A172 (cell line): Measurements from ENCODE around the gene DOCK1. TPM values are rescaled to one million over a fixed set of nuclear protein-coding genes. Genes with fewer than 3 reads are reported as not detected.
"Not testable (repeated sequence)": the region's sequence is repeated elsewhere in the genome, so short reads cannot be mapped to it uniquely, and the experiment has no call there.

ENCODE experiments used
- DNase-seq: peaks from one replicate; pipeline ENCODE4 v3.0.0-alpha.2; 2015; ENCODE audit warnings: low spot score
- total RNA-seq: library from RNA; depleted of rRNA; stranded (reverse); fragments of >200 nt; shearing (Covaris generic); gene quantifications from 2 replicates; pipeline ENCODE4 v1.2.3, GENCODE V29; 2014

The DOCK1 gene
- total RNA-seq, 1 experiment from 2014 or later = 29.8 TPM

DNA sequence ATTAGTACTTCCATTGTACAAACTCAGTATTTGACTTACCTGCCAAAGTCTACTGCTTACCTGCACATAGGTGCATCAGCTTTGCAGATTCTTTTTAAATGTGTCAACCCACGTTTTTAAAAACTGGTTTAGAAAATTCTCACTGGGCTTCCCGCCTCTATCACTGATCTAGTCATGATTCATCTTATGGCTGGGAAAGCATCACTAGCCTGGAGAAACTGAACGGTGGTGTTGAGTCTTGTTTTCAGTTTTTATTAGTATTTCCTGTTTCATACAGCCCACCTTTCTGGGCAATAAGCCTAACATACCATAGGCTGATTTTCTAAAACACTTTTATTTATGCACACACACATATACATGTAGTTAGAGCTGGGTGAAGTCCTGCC, 19.7 kb downstream of the DOCK1 start:
- DNase-seq = no peak

DNA sequence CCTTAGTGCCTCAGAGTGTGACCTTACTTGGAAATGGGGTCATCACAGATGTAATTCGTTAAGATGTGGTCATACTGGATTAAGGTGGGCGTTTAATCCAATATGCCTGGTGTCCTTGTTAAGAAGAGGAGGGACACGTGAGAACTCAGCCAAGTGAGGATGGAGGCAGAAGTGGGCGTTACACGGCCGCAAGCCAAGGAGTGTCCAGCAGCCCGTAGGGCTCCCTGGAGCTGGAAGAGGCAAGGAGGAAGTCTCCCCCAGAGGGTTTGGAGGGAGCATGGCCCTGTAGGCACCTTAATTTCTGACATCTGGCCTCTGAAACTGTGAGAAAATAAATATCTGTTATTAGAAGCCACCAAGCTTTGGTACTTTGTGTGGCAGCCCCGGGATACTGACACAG, 21.3 kb downstream of the DOCK1 start:
- no peak for DNase-seq

DNA sequence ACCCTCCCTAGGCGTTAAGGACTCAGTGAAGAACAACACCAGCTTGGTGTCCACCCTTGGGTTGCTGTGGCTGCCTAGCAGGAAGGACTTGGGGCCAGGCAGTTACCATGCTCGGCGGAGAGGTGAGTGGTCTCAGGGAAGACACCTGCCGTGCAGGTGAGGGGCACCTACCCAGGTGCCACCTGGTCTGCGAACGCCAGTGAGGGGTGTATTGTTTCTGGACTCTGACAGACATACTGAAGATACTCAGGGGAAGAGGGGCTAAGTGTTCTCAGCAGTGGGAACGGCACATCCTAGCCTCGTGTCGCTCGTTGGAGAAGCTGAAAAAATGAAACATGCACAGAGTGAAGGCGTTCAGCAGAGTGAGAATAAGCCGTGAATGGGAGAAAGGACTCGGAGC, 22.6 kb downstream of the DOCK1 start:
- no peak for DNase-seq

DNA sequence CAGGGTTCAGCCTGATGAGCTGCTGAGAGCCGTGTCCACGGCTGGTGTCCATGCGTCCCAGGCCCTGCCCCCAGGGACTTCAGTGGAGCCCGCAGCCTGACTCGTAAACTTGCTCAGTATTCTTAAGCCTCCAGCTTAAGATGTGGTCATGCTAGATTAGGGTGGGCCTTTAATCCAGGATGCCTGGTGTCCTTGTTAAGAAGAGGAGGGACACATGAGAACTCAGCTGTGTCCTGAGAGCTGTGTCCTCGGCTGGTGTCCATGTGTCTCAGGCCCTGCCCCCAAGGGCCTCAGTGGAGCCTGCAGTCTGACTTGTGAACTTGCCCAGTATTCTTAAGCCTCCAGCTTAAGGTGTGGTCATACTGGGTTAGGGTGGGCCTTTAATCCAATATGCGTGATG, 23.0 kb downstream of the DOCK1 start:
- DNase-seq = no peak

DNA sequence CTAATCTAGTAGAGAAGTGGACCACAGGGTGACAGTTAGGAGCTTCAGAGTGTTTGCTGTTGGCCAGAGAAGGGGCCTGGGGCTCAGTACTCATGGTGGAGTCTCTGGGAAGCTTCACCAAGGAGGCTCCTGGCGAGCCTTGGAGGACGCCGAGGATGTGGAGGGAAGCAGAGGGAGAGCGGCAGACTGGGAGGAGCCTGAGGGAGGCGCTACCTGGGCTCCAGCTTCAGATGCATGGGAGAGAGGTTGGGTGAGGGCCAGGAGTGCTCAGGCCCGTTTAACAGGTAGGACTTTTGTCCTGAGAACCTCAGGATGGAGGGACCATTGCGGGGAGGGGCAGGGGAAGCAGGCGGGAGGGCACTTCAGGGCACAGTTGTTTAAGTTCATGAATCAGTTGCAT, 24.2 kb downstream of the DOCK1 start:
- DNase-seq = no peak

DNA sequence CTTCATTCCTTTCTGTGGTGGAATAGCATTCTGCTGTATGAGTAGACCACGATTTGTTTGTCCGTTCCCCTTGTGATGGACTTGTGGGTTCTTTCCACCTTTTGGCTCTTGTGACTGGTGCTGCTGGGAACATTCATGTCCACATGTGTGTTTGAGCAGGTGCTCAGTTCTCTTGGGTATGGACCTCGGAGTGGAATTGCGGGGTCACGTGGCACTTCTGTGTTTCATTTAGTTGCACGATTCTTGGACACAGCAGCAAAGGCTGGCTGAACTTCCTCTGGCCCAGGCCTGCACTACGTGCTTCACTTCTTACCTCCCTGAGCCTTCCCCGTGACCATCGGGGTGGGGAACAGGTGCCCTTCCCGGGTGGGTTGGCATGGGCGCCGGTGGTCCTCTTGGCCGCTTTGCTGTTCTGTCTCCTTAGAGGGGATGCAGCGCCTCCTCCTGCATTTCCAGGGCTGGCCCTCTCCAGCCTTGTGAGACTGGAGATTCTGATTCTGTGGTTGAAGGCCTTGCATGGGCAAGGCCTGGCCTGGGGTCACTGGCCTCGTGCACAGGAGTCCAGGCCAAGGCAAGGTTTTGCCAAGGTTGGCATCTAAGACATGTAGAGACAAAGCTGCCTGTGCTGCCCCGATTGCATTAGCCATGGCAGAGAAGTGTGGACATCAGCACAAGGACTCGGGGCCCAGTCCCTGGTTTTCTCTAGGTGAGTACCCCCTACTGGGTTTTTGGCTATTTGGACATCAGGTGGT, 25.1 kb downstream of the DOCK1 start:
- DNase-seq = no peak

DNA sequence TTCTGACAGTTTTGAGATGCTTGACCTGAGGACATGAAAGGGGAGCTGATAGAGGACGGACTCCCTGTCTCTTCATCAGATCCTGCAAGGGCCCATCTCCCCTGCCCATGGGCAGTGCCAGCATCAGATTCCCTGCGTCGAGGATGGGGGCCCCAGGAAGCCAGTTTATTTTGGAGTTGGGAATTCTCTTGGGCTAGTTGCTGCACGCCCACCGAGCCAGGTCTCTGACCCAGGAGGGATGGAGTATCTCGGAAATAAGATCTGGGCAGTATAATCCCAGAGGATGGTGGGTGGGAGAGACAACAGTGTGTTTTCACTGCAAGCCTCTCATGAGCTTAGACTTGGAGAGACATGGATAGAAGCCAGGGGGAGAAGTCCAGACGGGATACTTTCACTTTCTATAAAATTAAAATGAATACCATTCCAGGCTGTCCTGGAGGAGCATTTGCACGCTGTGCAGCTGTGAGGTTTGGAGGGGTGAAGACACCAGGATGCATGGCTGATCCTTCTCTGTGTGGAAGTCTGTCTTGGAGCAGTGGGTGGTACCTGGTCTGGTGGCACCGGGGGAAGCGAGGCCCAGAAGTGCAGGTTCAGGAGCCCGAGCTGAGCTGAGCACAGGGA, 25.8 kb downstream of the DOCK1 start:
- DNase-seq = no peak

DNA sequence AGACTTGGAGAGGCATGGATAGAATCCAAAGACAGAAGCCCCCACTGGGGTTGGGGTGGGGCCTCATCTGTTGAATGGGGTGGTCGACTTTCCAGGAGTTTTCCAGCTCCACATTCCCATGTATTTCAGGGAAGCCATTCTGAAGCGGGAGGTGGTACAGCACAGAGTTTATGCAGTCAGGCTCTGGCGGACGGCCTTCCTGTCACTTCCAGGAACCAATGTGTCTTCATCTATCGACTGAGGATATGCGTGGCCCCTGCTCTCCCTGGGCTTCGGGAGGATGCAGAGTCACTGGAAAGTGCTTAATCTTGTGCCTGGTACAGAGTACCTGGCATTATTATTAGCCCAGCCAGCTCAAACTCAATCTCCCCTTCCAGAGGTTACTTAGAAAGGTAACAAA, 26.3 kb downstream of the DOCK1 start:
- DNase-seq = no peak

DNA sequence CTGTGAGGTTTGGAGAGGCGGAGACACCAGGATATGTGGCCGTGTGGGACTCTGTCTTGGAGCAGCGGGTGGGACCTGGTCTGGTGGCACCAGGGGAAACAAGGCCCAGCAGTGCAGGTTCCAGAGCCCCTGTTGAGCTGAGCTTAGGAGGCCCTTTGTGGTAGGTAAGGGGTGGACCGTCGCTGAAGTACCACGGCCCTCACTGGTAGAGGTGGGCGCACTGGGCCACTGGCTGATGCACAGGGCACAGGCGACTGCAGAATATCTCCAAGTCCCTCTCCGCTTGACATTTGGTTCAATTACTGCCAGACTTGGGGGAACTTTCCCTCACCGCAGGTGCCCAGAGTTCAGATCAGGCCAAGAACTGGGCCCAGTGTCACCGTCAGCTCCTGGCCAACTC, 27.3 kb downstream of the DOCK1 start:
- DNase-seq = no peak

DNA sequence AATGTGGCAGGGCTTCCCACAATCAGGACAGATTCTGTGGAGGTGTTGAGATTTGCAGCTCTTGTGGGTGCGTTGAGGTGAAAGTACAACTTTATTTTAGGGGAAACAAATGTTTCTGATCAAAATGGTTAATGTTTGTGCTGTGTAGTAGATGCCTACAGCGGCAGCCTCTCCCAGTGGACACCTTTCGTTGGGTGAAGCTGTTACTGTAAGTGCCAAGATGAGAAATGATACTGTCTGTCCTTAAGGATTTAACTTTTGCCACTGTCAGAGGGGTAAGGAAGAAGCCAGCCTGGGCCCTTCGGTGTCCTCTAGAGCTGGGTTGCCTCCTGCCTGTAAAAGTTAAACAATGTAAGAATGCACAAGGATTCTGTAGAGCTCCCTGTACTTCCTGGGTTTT, 27.9 kb downstream of the DOCK1 start:
- no peak for DNase-seq

DNA sequence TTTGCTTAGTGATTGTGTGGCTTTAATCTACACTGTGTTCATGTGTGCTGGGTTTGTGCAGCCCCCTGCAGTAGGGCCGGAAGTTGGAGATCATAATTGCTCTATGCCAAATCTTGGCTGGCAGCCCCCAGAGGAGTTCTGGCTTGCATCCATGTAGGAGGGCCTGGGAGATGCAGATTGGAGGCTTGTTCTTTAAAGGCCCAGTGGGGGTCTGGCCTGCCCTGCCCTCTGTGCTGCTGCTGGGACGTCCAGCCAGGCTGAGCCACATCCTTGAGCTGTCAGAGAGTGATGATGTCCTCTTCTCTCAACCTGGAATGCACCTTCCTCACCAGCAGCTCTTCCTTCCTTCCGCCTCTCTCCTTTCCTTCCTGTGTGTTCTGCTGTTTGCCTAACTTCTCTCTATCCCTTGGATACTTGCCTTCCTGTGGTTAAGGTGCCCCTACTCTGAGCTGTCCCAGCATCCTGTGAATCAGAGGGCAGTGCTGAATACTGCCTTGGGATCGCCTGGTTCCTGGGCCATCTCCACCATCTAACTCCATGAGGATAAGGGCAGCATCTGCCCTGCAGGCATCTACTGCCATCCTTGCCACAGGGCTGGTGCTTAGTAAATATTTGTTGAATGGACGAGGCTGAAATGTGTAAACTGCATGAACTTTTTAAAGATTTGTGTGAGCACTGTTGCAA, 30.2 kb downstream of the DOCK1 start:
- peak; percentile 22 for DNase-seq

DNA sequence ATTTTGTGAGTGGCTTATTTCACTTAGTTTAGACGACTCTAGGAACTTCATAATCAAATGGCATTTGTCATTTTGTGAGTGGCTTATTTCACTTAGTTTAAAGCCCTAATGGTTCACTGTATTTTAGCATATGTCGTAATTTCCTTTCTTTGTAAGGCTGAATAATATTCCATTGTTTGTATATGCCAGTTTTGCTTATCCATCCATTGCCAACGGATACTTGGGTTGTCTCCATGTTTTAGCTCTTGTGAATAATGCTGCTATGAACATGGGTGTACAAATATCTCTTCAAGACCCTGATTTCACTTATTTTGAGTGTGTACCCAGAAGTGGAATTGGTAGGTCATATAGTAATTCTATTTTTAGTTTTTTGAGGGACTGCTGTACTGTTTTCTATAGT, 31.8 kb downstream of the DOCK1 start:
- no peak for DNase-seq

DNA sequence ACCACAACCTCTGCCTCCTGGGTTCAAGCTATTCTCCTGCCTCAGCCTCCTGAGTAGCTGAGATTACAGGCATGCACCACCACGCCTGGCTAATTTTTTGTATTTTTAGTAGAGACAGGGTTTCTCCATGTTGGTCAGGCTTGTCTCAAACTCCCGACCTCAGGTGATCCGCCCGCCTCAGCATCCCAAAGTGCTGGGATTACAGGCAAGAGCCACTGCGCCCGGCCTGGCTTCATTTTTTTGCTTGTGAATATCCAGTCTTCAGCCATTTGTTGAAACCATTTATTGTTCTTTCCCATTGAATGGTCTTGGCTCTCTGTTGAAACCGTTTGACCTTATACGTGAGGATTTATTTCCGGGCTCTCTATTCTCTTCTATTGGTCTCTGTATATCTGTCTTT, 32.9 kb downstream of the DOCK1 start:
- not testable (repeated sequence) for DNase-seq

DNA sequence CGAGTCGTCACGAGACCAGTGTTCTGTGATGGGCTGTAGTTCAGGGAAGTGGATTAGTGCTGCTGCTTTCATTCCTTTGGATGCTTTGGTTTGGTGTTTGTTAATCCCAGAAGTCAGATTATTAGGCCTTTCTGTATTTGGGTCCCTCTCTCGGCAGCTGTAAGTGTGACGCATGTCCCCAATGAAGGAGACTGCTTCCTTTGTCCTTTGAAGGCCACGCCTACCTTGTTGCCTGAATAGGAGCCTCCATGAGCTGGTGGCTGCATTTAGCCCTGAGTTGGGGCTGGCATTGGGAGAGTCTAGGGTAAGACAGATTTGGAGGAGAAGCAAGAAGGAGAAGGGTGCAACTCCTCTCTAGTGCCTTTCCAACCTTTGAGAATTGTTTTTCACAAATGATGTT, 34.5 kb downstream of the DOCK1 start:
- no peak for DNase-seq

DNA sequence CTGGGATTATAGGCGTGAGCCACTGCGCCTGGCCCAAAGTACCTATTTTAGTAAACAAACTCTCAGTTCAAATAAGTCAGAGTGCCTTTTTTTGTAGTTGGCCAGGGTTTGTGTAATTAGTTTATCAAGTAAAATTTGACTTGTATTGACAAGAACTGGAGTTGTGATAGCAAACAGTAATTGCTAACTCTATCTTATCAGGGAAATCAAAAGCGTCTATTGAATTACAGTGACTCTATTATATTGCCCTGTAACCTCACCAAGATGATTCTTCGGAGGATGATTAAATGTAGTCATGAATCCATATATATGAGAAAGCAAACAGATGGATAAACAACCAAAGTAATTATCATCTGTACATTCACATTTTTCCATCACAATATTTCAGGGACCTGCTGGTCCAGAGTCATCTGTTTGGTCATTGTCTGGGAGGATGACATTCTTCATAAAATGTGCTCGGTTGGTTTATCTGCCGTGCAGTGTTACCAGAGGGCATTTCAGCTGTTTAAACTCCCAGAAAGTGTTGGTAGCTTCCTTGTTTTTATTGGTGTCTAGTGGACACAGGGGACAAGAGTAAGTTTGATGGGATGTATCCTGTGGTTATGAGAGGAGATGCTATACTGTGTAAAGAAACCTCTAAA, 35.6 kb downstream of the DOCK1 start:
- DNase-seq = no peak

DNA sequence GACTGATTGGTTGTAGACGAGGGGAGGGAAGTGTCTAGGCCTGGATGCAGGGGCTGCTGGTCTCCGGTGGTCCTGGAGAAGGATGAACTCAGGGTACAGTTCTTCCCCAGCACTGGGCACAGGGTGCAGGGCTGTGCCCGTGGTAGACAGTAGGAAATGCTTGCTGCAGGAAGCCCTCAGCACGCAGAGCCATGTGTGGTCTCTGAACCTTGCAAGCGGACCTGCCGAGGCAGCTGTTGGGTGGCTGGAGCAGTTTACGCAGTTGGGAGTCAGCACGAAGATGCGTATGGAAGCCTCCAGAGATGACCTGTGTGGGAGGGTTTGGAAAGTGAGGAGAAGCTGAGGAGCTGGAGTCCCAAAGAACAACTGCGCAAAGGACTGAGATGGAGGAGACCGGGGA, 39.0 kb downstream of the DOCK1 start:
- DNase-seq = no peak

DNA sequence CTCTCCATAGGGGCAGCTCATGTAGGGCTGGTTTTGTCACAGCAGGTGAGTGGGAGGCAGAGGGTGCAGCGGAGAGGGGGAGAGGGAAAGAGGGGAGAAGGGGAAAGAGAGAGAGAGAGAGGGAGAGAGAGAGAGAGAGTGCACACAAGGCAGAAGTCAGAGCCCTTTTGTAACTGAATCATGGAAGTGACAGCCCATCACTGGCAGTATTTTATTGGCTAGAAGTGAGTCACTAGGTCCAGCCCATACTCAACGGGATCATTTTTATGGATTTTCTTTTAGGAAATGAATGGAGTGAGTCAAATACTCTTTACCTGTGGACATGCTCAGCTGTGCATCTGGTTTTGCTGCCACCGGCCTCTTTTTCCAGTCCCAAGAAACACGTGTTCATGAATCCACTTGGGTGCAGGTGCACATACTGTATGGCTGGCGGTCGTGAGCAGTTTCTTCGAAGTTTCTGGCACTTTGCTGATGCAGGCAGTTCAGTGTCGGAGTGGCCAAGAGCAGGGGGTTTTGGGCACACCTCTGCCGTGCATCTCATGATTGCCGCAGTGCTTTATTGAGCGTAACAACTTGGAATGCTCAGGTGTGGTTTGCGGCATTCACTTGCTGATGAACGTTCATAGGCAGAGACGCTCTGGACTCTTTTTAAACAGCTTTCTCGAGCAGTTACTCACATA, 40.3 kb downstream of the DOCK1 start:
- DNase-seq = no peak

DNA sequence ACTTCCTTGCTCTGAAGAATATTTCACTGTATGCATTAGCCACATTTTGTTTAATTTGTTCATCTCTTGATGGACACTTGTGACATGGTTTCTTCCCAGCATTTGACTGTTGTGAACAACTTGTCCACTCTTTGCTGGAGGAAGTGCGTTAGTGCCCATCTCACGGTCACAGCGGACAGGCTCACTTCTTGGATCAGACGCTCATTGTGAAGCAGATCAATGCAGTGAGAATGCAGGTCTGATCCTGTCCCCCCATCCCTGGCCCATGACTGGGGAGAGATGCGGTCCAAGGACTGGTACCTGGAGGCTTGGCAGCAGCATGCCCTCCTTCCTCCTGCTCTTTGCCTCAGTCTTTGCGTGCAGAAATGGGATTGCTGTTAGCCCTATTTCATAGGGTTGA, 41.5 kb downstream of the DOCK1 start:
- no peak for DNase-seq

DNA sequence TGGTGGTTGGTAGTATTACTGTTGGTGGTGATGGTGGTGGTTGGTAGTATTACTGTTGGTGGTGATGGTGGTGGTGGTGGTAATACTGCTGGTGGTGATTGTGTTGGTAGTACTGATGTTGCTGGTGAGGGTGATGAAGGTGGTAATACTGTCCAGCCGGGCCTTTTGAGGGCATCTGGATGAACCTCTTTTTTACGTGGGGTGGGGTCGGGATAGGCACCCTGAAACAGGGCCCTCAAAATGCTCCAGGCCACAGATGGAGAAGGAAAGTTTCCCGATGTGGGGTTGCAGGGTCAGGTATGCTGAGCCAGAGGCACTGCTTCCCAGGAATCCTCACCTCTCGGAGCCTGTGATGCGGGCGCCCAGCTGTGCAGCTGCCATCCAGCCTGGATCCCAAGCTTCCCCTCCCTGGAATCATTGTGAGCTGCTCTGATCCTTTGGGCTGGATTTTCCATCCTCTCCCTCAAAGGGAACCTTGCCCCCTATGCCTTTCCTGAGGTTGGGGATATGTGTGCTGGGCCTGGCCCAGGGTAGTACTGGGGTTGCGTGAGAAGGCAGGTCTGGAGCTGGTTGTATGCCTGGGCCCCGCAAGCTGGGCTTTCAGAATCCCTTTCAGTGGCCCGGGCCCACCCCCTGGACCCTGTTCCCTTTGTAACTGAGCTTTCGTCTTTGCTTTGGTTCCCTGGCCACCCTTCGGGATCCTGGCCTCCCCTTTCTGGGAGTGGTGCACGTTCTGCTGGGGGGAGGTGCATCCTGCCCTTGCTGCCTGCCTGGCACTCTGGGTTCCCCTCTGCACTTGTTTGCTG, 43.3 kb downstream of the DOCK1 start:
- DNase-seq = no peak

DNA sequence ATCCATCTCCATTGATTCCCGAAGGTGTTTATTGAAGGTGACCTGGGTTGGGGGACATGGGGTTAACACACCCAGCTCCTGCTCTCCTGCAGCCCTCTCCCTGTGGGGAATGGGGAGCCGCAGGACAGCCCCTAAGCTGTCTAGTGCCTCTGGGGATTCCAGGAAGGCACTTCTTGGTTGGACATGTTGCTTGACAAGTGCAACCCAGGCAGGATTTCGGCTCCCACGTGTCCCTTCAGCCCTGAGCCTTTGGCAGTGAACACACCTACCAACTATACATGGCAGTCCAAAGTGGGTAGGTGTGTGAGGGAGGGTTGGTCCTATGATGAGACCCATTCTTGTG, 43.9 kb downstream of the DOCK1 start:
- no peak for DNase-seq

DNA sequence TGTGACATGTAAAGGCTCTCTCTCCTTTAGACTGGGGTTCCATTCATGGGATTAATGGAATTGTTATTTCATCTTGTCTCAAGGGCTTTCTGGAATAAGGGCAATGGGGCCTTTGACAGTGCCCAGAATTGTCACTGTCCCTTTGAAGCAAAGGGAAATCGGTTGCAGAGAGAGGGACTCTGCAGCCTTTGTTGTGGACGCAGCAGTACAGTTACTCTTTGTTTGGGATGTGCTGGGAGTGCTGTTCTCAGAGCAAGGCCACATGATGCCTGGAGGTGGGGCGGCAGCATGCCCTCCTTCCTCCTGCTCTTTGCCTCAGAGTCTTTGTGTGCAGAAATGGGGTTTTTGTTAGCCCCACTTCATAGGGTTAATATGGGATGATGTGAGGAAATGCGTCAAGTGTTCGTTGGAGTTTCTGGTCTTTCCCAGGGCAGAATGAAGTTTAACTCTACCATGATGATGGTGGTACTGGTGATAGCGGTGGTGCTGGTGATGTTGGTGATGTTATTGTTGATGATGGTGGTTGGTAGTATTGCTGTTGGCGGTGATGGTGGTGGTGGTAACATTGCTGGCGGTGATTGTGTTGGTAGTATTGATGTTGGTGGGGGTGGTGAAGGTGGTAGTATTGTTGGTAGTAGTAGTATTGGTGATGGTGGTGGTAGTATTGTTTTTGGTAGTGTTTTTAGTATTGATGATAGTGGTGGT, 45.3 kb downstream of the DOCK1 start:
- no peak for DNase-seq
